ENCODE results near the gene ACOXL.

ACOXL gene

DNA sequence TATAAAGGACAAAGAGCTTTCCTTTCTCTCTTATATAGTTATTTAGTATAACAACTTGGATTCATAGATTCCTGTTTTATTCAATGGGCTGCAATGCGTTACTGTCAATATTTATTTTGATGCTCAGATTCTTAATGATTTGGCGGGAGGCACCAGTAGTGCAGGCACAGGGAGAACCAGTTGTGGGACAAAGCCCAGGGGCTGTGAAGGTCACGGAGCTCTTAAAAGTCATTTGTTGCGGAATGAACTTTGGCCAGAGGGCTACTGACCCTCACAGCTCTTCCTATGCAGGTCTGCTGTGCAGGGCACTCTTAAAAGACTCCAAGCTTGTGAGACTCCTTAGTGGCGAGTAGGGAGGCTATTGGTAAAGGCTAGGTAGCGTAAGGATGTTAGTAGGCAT is 422.4 kb downstream of the ACOXL start:
- DNase-seq (ENCODE audit: low spot score) = no peak
- TF ChIP-seq, protein P1, sequence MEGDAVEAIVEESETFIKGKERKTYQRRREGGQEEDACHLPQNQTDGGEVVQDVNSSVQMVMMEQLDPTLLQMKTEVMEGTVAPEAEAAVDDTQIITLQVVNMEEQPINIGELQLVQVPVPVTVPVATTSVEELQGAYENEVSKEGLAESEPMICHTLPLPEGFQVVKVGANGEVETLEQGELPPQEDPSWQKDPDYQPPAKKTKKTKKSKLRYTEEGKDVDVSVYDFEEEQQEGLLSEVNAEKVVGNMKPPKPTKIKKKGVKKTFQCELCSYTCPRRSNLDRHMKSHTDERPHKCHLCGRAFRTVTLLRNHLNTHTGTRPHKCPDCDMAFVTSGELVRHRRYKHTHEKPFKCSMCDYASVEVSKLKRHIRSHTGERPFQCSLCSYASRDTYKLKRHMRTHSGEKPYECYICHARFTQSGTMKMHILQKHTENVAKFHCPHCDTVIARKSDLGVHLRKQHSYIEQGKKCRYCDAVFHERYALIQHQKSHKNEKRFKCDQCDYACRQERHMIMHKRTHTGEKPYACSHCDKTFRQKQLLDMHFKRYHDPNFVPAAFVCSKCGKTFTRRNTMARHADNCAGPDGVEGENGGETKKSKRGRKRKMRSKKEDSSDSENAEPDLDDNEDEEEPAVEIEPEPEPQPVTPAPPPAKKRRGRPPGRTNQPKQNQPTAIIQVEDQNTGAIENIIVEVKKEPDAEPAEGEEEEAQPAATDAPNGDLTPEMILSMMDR (IDR thresholded peaks at IDR 0.05; ENCODE audit: borderline replicate concordance, control extremely low read depth, extremely low read depth, insufficient read depth, missing control alignments) = no peak
- in situ Hi-C loops (cut with MboI; ENCODE audit: low sequenced_read_pairs, unreplicated experiment) = no loop called here

- DNase-seq (ENCODE audit: low spot score) = no peak
- in situ Hi-C loops (cut with MboI; ENCODE audit: low sequenced_read_pairs, unreplicated experiment) = no loop called here
- TF ChIP-seq, protein P1 (IDR thresholded peaks at IDR 0.05; ENCODE audit: borderline replicate concordance, control extremely low read depth, extremely low read depth, insufficient read depth, missing control alignments) = no peak
Observed at GRCh38 chr2:111155610-111156009, 423.2 kb downstream of the ACOXL start.

GRCh38 chr2:111156529-111156928 is 424.2 kb downstream of the ACOXL start:
- TF ChIP-seq, protein P1 (IDR thresholded peaks at IDR 0.05; ENCODE audit: borderline replicate concordance, control extremely low read depth, extremely low read depth, insufficient read depth, missing control alignments) = no peak
- in situ Hi-C loops (cut with MboI; ENCODE audit: low sequenced_read_pairs, unreplicated experiment) = no loop called here
- no peak for DNase-seq (ENCODE audit: low spot score)

GRCh38 chr2:111157071-111157661 is 424.8 kb downstream of the ACOXL start:
- TF ChIP-seq, protein P1 (IDR thresholded peaks at IDR 0.05; ENCODE audit: borderline replicate concordance, control extremely low read depth, extremely low read depth, insufficient read depth, missing control alignments) = no peak
- DNase-seq (ENCODE audit: low spot score) = no peak
- in situ Hi-C loops (cut with MboI; ENCODE audit: low sequenced_read_pairs, unreplicated experiment) = no loop called here

- TF ChIP-seq, protein P1 (IDR thresholded peaks at IDR 0.05; ENCODE audit: borderline replicate concordance, control extremely low read depth, extremely low read depth, insufficient read depth, missing control alignments) = no peak
- in situ Hi-C loops (cut with MboI; ENCODE audit: low sequenced_read_pairs, unreplicated experiment) = no loop called here
- DNase-seq (ENCODE audit: low spot score) = no peak
Observed at GRCh38 chr2:111157798-111158197, 425.4 kb downstream of the ACOXL start.

GRCh38 chr2:111159641-111160040 is 427.3 kb downstream of the ACOXL start:
- in situ Hi-C loops (cut with MboI; ENCODE audit: low sequenced_read_pairs, unreplicated experiment) = no loop called here
- TF ChIP-seq, protein P1 (IDR thresholded peaks at IDR 0.05; ENCODE audit: borderline replicate concordance, control extremely low read depth, extremely low read depth, insufficient read depth, missing control alignments) = no peak
- DNase-seq (ENCODE audit: low spot score) = no peak

All from GM13976 (cell line).